ENCODE results near the gene SLC30A3.

The SLC30A3 gene

GRCh38 chr2:27285481-27285880, 22.6 kb upstream of the SLC30A3 start:
- DNase-seq (ENCODE audit: low read depth) = no peak
- no peak overlapping the region for H3K4me3 ChIP-seq (ENCODE audit: low read depth, low read length)
- TF ChIP-seq CTCF (IDR thresholded peaks at IDR 0.05; ENCODE audit: insufficient read depth, low read depth, low read length, missing control alignments) = no peak

- no peak for TF ChIP-seq CTCF (IDR thresholded peaks at IDR 0.05; ENCODE audit: insufficient read depth, low read depth, low read length, missing control alignments)
Measured at GRCh38 chr2:27284996-27285395, 22.1 kb upstream of the SLC30A3 start.

GRCh38 chr2:27282892-27283291, 20.0 kb upstream of the SLC30A3 start:
- H3K4me3 ChIP-seq (ENCODE audit: low read depth, low read length) = no peak overlapping the region
- no peak for DNase-seq (ENCODE audit: low read depth)

More at GRCh38 chr2:27284996-27285395, 22.1 kb upstream of the SLC30A3 start:
- no peak for DNase-seq (ENCODE audit: low read depth)
- H3K4me3 ChIP-seq (ENCODE audit: low read depth, low read length) = no peak overlapping the region

GRCh38 chr2:27281855-27282559, 19.2 kb upstream of the SLC30A3 start, which contains the start of gene TRIM54:
Gene TRIM54 (plus strand): TSS chr2:27282429. CDS start chr2:27282732, 303 bp downstream.
- no peak for DNase-seq (ENCODE audit: low read depth)
- H3K4me3 ChIP-seq (ENCODE audit: low read depth, low read length) = no peak within 1 kb of the TSS
- no peak for TF ChIP-seq CTCF (IDR thresholded peaks at IDR 0.05; ENCODE audit: insufficient read depth, low read depth, low read length, missing control alignments)

More at GRCh38 chr2:27282892-27283291, 20.0 kb upstream of the SLC30A3 start:
- TF ChIP-seq CTCF (IDR thresholded peaks at IDR 0.05; ENCODE audit: insufficient read depth, low read depth, low read length, missing control alignments) = no peak

- DNase-seq (ENCODE audit: low read depth) = no peak
- H3K4me3 ChIP-seq (ENCODE audit: low read depth, low read length) = no peak overlapping the region
- TF ChIP-seq CTCF (IDR thresholded peaks at IDR 0.05; ENCODE audit: insufficient read depth, low read depth, low read length, missing control alignments) = no peak
Measured at GRCh38 chr2:27281442-27281841, 18.6 kb upstream of the SLC30A3 start.

- DNase-seq (ENCODE audit: low read depth) = no peak
Measured at GRCh38 chr2:27280826-27281225, 18.0 kb upstream of the SLC30A3 start.

More at GRCh38 chr2:27280826-27281225, 18.0 kb upstream of the SLC30A3 start:
- H3K4me3 ChIP-seq (ENCODE audit: low read depth, low read length) = no peak overlapping the region
- TF ChIP-seq CTCF (IDR thresholded peaks at IDR 0.05; ENCODE audit: insufficient read depth, low read depth, low read length, missing control alignments) = no peak
